Measurements from ENCODE around the gene CMIP.

- TF ChIP-seq ZNF274 (IDR thresholded peaks at IDR 0.05; ENCODE audit: low read depth, low read length) (no peak), YY1 (IDR thresholded peaks at IDR 0.05; ENCODE audit: insufficient read depth, insufficient read length) (no peak), SUZ12 (IDR thresholded peaks at IDR 0.05; ENCODE audit: extremely low read depth, insufficient read depth, insufficient read length) (no peak)
Measured at GRCh38 chr16:81544700-81545271, 100.2 kb downstream of the CMIP start.

Data from NT2/D1 (cell line).